Mesodermal cell (in vitro differentiated cells): ENCODE measurements around the gene AMOTL1.

Source experiments
- H3K27ac ChIP-seq: 2 replicates; pipeline ENCODE4 v1.7.0; 2013; ENCODE audit warnings: mild to moderate bottlenecking, low read depth, low read length, moderate library complexity; ENCODE audit not compliant: severe bottlenecking
- H3K36me3 ChIP-seq: 2 replicates; pipeline ENCODE4 v1.7.1; 2013; ENCODE audit warnings: mild to moderate bottlenecking, low read length, moderate library complexity; ENCODE audit not compliant: control insufficient read depth, insufficient read depth
- H3K4me1 ChIP-seq: one replicate; pipeline ENCODE4 v1.7.1; 2013; ENCODE audit warnings: mild to moderate bottlenecking, low read length; ENCODE audit not compliant: insufficient read depth, control insufficient read depth, poor library complexity, severe bottlenecking
- H3K4me3 ChIP-seq: 2 replicates; pipeline ENCODE4 v1.7.0; 2013; ENCODE audit warnings: low read length, control low read depth, mild to moderate bottlenecking; ENCODE audit not compliant: insufficient read depth, poor library complexity, severe bottlenecking; ENCODE audit errors: extremely low read depth
- H3K9me3 ChIP-seq: 2 replicates; pipeline ENCODE4 v1.7.1; 2013; ENCODE audit warnings: mild to moderate bottlenecking, low read length, moderate library complexity; ENCODE audit not compliant: control insufficient read depth
- WGBS, 2 experiments: methylation state at CpG; one replicate each; pipeline ENCODE4 v1.1.5; 2013; ENCODE audit warnings: missing lambda C conversion rate in 2 of 2; ENCODE audit not compliant: insufficient coverage in 2 of 2; 5-methylcytosine and 5-hydroxymethylcytosine counted together

Gene AMOTL1

DNA sequence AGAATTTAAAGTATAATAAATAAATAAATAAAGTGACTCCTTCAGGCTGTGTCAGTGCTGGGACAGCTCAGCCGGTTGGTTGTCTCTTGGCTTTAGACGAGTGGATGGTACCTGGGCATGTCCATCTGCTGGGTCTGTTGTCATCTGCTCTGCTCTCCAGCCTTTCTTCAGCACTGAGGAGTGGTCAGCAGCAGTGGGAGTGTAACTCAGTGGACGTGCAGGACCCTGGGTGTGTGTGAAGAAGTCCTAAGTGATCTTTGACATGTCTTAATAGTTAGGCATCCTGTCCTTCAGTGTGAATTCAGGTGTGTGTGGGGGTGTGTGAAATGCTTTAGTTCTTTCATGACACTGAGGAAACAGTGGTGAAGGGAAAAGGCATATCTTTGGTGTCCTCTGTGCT, 24.3 kb downstream of the AMOTL1 start:
- Histone ChIP-seq H3K27ac (no peak overlapping the region), H3K4me3 (no peak overlapping the region), H3K36me3 (peaks cover 59% of the 10 kb centered on the region), H3K4me1 (peaks cover 43% of the 10 kb centered on the region), H3K9me3 (no peaks in the 10 kb centered on the region)
- WGBS, 2 experiments: 84 to 100% methylated on average over 2 to 3 of the region's 3 CpGs

DNA sequence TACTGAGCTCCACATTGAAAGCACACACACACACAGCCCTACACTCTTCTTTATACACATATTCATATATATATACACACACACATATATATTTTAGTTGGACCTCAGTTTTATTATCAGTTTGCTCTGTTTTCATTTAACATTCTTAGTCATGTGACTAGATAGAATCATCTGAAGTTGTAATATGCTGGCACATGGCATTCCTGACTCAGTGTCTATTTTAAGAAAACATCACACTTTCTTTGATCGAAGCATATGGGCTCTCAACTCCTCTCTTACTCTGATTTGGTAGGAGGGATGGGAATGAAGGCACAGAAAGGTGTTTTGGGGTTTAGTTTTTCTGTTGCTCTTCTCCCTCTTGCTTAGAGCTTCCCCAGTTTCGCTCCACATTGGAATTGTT, 24.8 kb downstream of the AMOTL1 start:
- no CpG with 5 or more reads among the region's 2 CpGs for WGBS, 2 experiments
- Histone ChIP-seq H3K4me3 (no peak overlapping the region), H3K9me3 (no peaks in the 10 kb centered on the region), H3K36me3 (peaks cover 62% of the 10 kb centered on the region), H3K27ac (no peak overlapping the region), H3K4me1 (peaks cover 44% of the 10 kb centered on the region)

- H3K9me3 ChIP-seq: no peaks in the 10 kb centered on the region
- H3K27ac ChIP-seq: peak overlapping the region; percentile 81
- H3K4me3 ChIP-seq: no peak overlapping the region
- WGBS, 2 experiments: no CpG with 5 or more reads among the region's 2 CpGs
- H3K36me3 ChIP-seq: peaks cover 64% of the 10 kb centered on the region
- peaks cover 36% of the 10 kb centered on the region for H3K4me1 ChIP-seq
Measured at GRCh38 chr11:94793822-94794221, 25.7 kb downstream of the AMOTL1 start.

DNA sequence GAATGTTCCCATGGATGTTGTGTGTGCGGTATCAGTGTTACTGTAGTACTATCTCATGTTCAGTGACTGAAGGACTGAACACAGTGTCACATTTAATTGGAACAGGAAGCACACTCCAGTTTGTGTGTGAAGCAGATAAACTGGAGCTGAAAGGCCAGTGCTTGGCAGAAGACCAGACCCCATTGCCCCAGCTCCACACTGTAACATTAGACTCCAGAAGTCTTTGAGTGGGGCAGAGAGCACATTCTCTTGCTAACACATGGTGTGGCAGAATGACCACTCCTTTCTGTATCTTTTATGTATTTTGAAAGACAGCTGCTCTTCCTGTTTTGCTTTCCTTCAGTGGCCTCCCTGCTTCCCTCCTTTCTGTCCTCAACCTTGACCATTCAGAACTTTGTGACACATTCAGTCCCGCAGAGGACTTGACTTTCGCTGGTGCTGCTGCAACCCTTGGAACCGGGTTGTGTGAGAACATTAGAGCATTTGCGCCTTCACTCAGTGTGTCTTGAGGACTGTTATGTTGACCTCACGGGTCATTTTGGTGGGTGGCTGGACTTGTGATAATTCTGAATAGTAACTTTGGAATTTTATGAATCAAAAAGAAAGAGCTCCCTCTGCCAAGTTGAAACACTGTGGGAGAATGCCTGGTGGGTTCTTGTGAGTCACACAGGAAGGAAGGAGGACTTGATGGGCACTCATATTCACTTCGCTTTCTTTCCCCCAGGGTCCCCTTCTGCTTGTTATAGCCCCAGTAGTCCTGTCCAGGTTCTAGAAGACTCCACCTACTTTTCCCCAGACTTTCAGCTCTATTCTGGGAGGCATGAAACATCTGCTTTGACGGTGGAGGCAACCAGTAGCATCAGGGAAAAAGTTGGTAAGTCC, 26.4 kb downstream of the AMOTL1 start:
- Histone ChIP-seq H3K36me3 (peaks cover 65% of the 10 kb centered on the region), H3K4me1 (peaks cover 34% of the 10 kb centered on the region), H3K27ac (peak overlapping the region; percentile 81), H3K4me3 (no peak overlapping the region), H3K9me3 (no peaks in the 10 kb centered on the region)
- 91 to 98% methylated on average over 6 to 7 of the region's 8 CpGs for WGBS, 2 experiments

GRCh38 chr11:94795476-94796189, 27.5 kb downstream of the AMOTL1 start:
- Histone ChIP-seq H3K9me3 (no peaks in the 10 kb centered on the region), H3K4me1 (peaks cover 24% of the 10 kb centered on the region), H3K36me3 (peaks cover 65% of the 10 kb centered on the region), H3K4me3 (no peak overlapping the region), H3K27ac (no peak overlapping the region)
- WGBS, 2 experiments: 100% methylated on average over 1 of the region's 3 CpGs

DNA sequence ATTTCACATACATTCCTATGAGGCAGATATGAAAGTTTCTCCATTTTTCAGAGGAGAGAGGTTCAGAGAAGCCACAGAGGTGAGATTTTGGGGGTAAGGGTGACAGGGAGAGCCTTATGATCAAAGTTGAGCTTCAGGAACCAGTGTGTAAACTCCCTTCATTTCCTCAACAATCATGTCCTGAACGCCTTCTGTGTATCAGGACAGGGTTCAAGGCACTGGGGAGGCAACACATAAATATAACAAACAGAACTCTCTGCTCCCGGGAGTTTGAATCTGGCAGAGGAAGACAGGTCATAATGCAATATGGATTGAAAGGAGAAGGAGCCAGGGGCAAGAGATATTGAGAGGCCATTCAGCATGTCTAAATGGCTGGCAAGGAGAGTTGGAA, 28.0 kb downstream of the AMOTL1 start:
- H3K36me3 ChIP-seq: peaks cover 67% of the 10 kb centered on the region
- WGBS, 2 experiments: no CpG with 5 or more reads among the region's 2 CpGs

GRCh38 chr11:94796863-94797262, 28.7 kb downstream of the AMOTL1 start:
- H3K4me1 ChIP-seq: peaks cover 19% of the 10 kb centered on the region
- no peak overlapping the region for H3K27ac ChIP-seq
- H3K4me3 ChIP-seq: no peak overlapping the region
- peaks cover 68% of the 10 kb centered on the region for H3K36me3 ChIP-seq
- 83 to 100% methylated on average over 1 of the region's 4 CpGs for WGBS, 2 experiments
- H3K9me3 ChIP-seq: no peaks in the 10 kb centered on the region

More for the DNA sequence above, 28.0 kb downstream of the AMOTL1 start:
- peaks cover 19% of the 10 kb centered on the region for H3K4me1 ChIP-seq
- no peak overlapping the region for H3K27ac ChIP-seq
- H3K4me3 ChIP-seq: no peak overlapping the region
- H3K9me3 ChIP-seq: no peaks in the 10 kb centered on the region

DNA sequence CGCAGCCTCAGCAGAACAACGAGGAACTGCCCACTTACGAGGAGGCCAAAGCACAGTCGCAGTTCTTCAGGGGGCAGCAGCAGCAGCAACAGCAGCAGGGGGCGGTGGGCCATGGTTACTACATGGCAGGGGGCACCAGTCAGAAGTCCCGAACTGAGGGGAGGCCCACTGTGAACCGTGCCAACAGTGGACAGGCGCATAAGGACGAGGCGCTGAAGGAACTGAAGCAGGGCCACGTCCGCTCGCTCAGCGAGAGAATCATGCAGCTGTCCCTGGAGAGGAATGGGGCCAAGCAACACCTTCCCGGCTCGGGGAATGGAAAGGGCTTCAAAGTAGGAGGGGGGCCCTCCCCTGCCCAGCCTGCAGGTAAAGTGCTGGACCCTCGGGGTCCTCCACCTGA, 31.6 kb downstream of the AMOTL1 start:
- no peak overlapping the region for H3K27ac ChIP-seq
- whole genome bisulfite sequencing, 2 experiments: 96 to 99% methylated on average over 17 of the region's 17 CpGs
- no peak overlapping the region for H3K4me3 ChIP-seq
- peaks cover 9% of the 10 kb centered on the region for H3K4me1 ChIP-seq
- H3K36me3 ChIP-seq: peaks cover 88% of the 10 kb centered on the region
- H3K9me3 ChIP-seq: no peaks in the 10 kb centered on the region

- Histone ChIP-seq H3K9me3 (no peaks in the 10 kb centered on the region), H3K36me3 (peaks cover 94% of the 10 kb centered on the region), H3K27ac (no peak overlapping the region), H3K4me1 (peaks cover 9% of the 10 kb centered on the region), H3K4me3 (no peak overlapping the region)
- no CpG with 5 or more reads among the region's 1 CpG for WGBS, 2 experiments
Measured at GRCh38 chr11:94800414-94800813, 32.3 kb downstream of the AMOTL1 start.

DNA sequence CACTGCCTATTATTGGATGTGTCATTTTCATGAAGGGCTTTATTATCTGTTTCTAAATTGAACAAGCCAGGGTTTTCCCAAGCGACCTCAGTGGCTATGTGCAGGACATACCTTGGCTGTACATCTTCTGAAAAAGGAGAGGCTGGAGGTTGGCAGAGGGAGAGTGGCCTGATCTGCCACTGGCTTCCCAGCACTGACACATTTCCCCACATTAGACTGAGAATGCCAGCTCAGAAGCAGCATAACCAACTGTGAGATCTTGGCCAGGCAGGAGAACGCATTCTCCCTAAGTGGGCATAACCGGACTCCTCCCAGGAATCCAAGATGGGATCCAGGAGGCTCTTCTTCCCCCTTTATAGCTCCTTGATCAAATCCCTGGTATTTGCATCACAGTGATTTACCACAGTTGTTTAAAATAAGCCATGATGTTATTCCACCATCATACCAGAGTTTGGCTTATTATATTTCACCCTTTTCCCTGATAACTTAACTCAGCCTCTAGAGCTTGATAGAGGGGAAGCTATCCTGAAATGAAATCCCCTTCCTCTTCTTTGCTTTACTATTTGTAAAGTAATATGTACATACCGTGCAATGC, 33.8 kb downstream of the AMOTL1 start:
- H3K27ac ChIP-seq: no peak overlapping the region
- peaks cover 15% of the 10 kb centered on the region for H3K4me1 ChIP-seq
- H3K4me3 ChIP-seq: no peak overlapping the region
- WGBS, 2 experiments: 92 to 100% methylated on average over 2 to 3 of the region's 4 CpGs
- H3K9me3 ChIP-seq: no peaks in the 10 kb centered on the region
- H3K36me3 ChIP-seq: peaks cover 94% of the 10 kb centered on the region
